ENCODE results near the gene CRABP2.

DNA sequence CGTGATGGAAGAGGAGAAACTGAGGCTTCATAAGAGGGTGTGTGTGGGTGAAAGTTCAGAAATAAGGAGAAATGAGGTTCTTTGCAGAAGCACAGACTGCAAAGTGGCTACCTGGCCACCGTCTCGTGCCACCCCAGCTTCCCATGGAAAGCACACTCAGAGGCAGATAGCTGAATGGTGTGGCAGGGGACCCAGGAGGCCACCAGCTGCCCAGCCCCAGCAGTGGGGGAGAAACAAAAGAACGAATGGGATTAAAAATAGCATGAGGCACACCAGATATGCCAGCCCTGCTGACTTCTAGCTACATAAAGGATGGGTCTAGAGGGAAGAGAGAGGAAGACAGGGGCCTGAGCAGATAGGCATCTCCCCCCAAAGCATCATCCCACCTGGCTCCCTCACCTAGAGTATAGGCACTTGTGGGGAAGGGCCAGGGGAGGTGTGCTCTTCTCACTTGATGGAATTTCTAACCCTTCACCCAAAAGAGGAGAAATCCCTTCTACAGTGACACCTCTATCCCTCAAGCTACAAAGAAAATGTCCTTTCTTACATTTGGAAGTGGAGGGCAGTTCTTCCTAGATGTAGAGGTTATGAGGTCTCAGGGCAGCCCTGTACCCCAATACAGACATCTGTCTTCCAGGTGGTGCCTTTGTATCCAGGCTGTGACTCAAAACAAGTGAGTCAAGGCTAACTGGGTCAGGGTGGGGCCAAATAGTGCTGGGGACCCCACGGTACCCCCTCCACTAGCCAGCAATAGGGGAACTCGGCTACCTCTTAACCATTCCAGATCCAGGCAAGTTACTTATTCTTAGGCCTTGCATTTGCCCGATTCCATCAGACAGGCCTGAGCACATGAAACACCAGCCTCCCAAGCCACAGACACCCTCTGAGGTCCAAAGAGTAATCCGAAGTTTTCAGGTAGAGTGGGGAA is 42.6 kb upstream of the CRABP2 start:
- no peak for TF ChIP-seq EZH2 (IDR thresholded peaks at IDR 0.05; ENCODE audit: borderline replicate concordance, low read length)
- TF ChIP-seq CTCF (IDR thresholded peaks at IDR 0.05; ENCODE audit: low read length): no peak
